ENCODE data around the gene C14orf132. TPM values are rescaled to one million over a fixed set of nuclear protein-coding genes. Genes with fewer than 3 reads are reported as not detected.
A peak's percentile ranks its signal among the peaks of the same experiment; 100 is the strongest.

The C14orf132 gene
- total RNA-seq, 1 donor from 2014 or later = 8.0 TPM

DNA sequence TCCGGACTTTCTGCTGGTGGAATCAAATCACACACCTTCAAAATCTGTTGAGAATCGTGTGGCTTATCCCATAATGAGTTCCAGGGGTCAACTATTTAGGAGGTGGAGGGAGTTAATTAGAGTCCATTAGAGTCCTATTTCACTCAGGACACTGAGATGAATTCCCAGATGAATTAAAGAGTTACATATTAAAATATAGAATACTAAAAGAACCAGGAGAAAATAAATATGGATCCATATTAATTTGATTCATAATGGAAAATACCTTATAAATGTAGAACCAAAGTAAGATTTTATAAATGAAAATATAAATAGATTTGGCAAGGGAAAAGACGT, 44.6 kb upstream of the C14orf132 start:
- no peak overlapping the region for H3K4me2 ChIP-seq (ENCODE audit: low read length)
- H3K9me3 ChIP-seq (ENCODE audit: insufficient read depth, low read depth, low read length) = no peaks in the 10 kb centered on the region
- Mint-ChIP-seq H3K27ac (ENCODE audit: unreplicated experiment) (no peak overlapping the region), H3K4me3 (ENCODE audit: unreplicated experiment) (no peak overlapping the region), H3K9me3 (ENCODE audit: unreplicated experiment) (peaks cover 6% of the 10 kb centered on the region), H3K4me1 (ENCODE audit: low read depth, unreplicated experiment) (no peaks in the 10 kb centered on the region), H3K36me3 (ENCODE audit: low read depth, unreplicated experiment) (no peaks in the 10 kb centered on the region), H3K27me3 (ENCODE audit: low read depth, unreplicated experiment) (peaks cover 14% of the 10 kb centered on the region)
- H3K4me1 ChIP-seq (ENCODE audit: insufficient read depth, low read length) = no peaks in the 10 kb centered on the region
- H3K79me2 ChIP-seq (ENCODE audit: insufficient read depth, low read length) = no peaks in the 10 kb centered on the region
- TF ChIP-seq EZH2 (IDR thresholded peaks at IDR 0.05; ENCODE audit: insufficient read depth, low read length) = no peak
- TF ChIP-seq, protein P1, sequence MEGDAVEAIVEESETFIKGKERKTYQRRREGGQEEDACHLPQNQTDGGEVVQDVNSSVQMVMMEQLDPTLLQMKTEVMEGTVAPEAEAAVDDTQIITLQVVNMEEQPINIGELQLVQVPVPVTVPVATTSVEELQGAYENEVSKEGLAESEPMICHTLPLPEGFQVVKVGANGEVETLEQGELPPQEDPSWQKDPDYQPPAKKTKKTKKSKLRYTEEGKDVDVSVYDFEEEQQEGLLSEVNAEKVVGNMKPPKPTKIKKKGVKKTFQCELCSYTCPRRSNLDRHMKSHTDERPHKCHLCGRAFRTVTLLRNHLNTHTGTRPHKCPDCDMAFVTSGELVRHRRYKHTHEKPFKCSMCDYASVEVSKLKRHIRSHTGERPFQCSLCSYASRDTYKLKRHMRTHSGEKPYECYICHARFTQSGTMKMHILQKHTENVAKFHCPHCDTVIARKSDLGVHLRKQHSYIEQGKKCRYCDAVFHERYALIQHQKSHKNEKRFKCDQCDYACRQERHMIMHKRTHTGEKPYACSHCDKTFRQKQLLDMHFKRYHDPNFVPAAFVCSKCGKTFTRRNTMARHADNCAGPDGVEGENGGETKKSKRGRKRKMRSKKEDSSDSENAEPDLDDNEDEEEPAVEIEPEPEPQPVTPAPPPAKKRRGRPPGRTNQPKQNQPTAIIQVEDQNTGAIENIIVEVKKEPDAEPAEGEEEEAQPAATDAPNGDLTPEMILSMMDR (IDR thresholded peaks at IDR 0.05; ENCODE audit: insufficient read depth, low read depth, low read length) = no peak
- FAIRE-seq (no peak), DNase-seq (ENCODE audit: low read depth) (no peak)
- no peaks in the 10 kb centered on the region for H3K36me3 ChIP-seq (ENCODE audit: insufficient read depth, low read length)
- no peaks in the 10 kb centered on the region for H4K20me1 ChIP-seq (ENCODE audit: insufficient read depth, low read length)
- no peak overlapping the region for H3K9ac ChIP-seq (ENCODE audit: low read length)
- peaks cover 12% of the 10 kb centered on the region for H3K27me3 ChIP-seq (ENCODE audit: insufficient read depth, low read length)
- H3K4me3 ChIP-seq (ENCODE audit: insufficient read depth, low read depth, low read length) = no peak overlapping the region
- H2AFZ ChIP-seq (ENCODE audit: low read depth, low read length) = no peak overlapping the region
- H3K27ac ChIP-seq (ENCODE audit: low read depth, low read length) = no peak overlapping the region

DNA sequence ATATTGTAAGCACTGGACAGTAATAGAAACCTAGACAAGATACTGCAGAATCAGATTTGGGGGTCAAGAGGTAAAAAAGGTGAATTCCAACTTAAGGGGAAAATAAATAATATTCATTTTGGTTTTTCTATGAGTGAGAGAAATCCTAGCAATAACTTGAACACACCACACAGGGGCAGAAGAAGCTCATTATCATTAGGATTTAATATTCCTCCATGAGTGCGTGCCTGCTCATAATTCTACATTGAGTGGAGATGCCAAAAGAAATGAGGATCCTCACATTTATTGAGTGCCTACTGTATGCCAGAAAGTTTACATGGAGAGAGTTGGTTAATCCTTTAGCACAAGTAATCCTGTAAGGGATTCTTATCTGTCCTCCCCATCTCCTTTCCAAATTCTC, 40.5 kb upstream of the C14orf132 start:
- Mint-ChIP-seq H3K4me3 (ENCODE audit: unreplicated experiment) (no peak overlapping the region), H3K9me3 (ENCODE audit: unreplicated experiment) (peaks cover 3% of the 10 kb centered on the region), H3K27ac (ENCODE audit: unreplicated experiment) (no peak overlapping the region), H3K27me3 (ENCODE audit: low read depth, unreplicated experiment) (peaks cover 16% of the 10 kb centered on the region), H3K4me1 (ENCODE audit: low read depth, unreplicated experiment) (peaks cover 8% of the 10 kb centered on the region), H3K36me3 (ENCODE audit: low read depth, unreplicated experiment) (no peaks in the 10 kb centered on the region)
- Histone ChIP-seq H2AFZ (ENCODE audit: low read depth, low read length) (no peak overlapping the region), H3K4me3 (ENCODE audit: insufficient read depth, low read depth, low read length) (no peak overlapping the region), H3K4me2 (ENCODE audit: low read length) (no peak overlapping the region), H3K36me3 (ENCODE audit: insufficient read depth, low read length) (no peaks in the 10 kb centered on the region), H4K20me1 (ENCODE audit: insufficient read depth, low read length) (no peaks in the 10 kb centered on the region), H3K9me3 (ENCODE audit: insufficient read depth, low read depth, low read length) (no peaks in the 10 kb centered on the region), H3K9ac (ENCODE audit: low read length) (no peak overlapping the region), H3K79me2 (ENCODE audit: insufficient read depth, low read length) (no peaks in the 10 kb centered on the region), H3K27me3 (ENCODE audit: insufficient read depth, low read length) (peaks cover 20% of the 10 kb centered on the region), H3K27ac (ENCODE audit: low read depth, low read length) (no peak overlapping the region), H3K4me1 (ENCODE audit: insufficient read depth, low read length) (no peaks in the 10 kb centered on the region)
- FAIRE-seq (peak; percentile 23), DNase-seq (ENCODE audit: low read depth) (peak; percentile 19)
- TF ChIP-seq, protein P1 (IDR thresholded peaks at IDR 0.05; ENCODE audit: insufficient read depth, low read depth, low read length) = peak; percentile 37
- no peak for TF ChIP-seq EZH2 (IDR thresholded peaks at IDR 0.05; ENCODE audit: insufficient read depth, low read length)

DNA sequence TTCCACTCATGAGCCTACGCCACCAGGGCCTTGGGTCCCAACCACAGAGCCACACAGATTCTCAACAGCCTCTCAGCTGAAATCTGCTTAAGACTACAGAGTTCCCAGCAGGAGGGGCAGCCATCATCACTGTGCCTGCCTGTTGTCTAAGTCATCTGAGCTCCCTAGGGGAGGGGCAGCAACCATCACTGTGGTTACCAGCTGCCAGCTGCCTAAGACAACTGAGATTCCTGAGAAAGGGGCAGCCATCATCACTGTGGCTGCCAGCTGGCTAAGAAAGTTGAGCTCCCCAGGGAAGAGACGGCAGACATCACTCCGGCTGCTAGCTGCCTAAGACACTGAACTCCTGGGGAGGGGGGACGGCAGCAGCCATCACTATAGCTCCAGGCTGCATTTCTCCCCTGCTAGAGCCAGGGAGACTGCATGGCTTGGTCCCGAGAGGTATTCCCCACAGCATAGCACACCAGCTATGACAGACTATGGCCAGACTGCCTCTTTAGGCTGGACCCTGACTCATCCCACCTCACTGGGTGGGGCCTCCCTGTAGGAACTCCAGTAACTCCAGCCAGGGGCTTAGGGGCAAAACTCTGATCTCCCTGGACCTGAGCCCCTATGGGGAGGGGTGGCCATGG, 37.2 kb upstream of the C14orf132 start:
- FAIRE-seq = no peak
- H3K27ac Mint-ChIP-seq (ENCODE audit: unreplicated experiment) = peak overlapping the region; percentile 19
- H2AFZ ChIP-seq (ENCODE audit: low read depth, low read length) = peak overlapping the region; percentile 34

More for the DNA sequence above, 37.2 kb upstream of the C14orf132 start:
- Histone ChIP-seq H3K79me2 (ENCODE audit: insufficient read depth, low read length) (no peaks in the 10 kb centered on the region), H3K4me1 (ENCODE audit: insufficient read depth, low read length) (no peaks in the 10 kb centered on the region), H3K9me3 (ENCODE audit: insufficient read depth, low read depth, low read length) (no peaks in the 10 kb centered on the region), H3K4me3 (ENCODE audit: insufficient read depth, low read depth, low read length) (no peak overlapping the region), H3K4me2 (ENCODE audit: low read length) (no peak overlapping the region), H4K20me1 (ENCODE audit: insufficient read depth, low read length) (no peaks in the 10 kb centered on the region), H3K27ac (ENCODE audit: low read depth, low read length) (no peak overlapping the region), H3K36me3 (ENCODE audit: insufficient read depth, low read length) (no peaks in the 10 kb centered on the region), H3K27me3 (ENCODE audit: insufficient read depth, low read length) (peaks cover 15% of the 10 kb centered on the region), H3K9ac (ENCODE audit: low read length) (no peak overlapping the region)
- Mint-ChIP-seq H3K9me3 (ENCODE audit: unreplicated experiment) (peaks cover 11% of the 10 kb centered on the region), H3K4me3 (ENCODE audit: unreplicated experiment) (no peak overlapping the region), H3K4me1 (ENCODE audit: low read depth, unreplicated experiment) (peaks cover 8% of the 10 kb centered on the region), H3K36me3 (ENCODE audit: low read depth, unreplicated experiment) (no peaks in the 10 kb centered on the region), H3K27me3 (ENCODE audit: low read depth, unreplicated experiment) (peaks cover 25% of the 10 kb centered on the region)
- no peak for TF ChIP-seq EZH2 (IDR thresholded peaks at IDR 0.05; ENCODE audit: insufficient read depth, low read length)
- TF ChIP-seq, protein P1 (IDR thresholded peaks at IDR 0.05; ENCODE audit: insufficient read depth, low read depth, low read length) = no peak
- DNase-seq (ENCODE audit: low read depth) = no peak

Measured in astrocyte (in vitro differentiated cells and primary cell).